Spleen (tissue), 11 donors: Measurements from ENCODE around the gene EML2. TPM values are rescaled to one million over a fixed set of nuclear protein-coding genes. Genes with fewer than 3 reads are reported as not detected.
A peak's percentile ranks its signal among the peaks of the same experiment; 100 is the strongest.

Experiments used
- DNase-seq: peaks from one replicate; pipeline ENCODE4 v3.0.0-alpha.2; 2020
- H3K27ac ChIP-seq, 8 donors: fragments of 200-600 bp; sonication (generic) in 7 of 8; 1 replicate in 4 of 8; 2 replicates in 4 of 8; pipeline versions ENCODE4 v1.5.0 to v1.8.0; 2016 to 2021; ENCODE audit warnings: inconsistent platforms in 4 of 8, mild to moderate bottlenecking in 4 of 8, moderate library complexity in 1 of 8
- H3K27me3 ChIP-seq, 7 donors: fragments of 200-600 bp; sonication (generic) in 6 of 7; replicated peaks in 1 of 7; 1 replicate in 4 of 7; 2 replicates in 3 of 7; pipeline versions ENCODE4 v1.5.0 to v1.8.0; 2016 to 2021; ENCODE audit warnings: inconsistent platforms in 3 of 7, mild to moderate bottlenecking in 1 of 7
- H3K36me3 ChIP-seq, 6 donors: fragments of 200-600 bp; sonication (generic) in 5 of 6; 1 replicate in 4 of 6; 2 replicates in 2 of 6; pipeline versions ENCODE4 v1.5.0 to v1.8.0; 2016 to 2021; ENCODE audit warnings: inconsistent platforms in 2 of 6
- H3K4me1 ChIP-seq, 6 donors: fragments of 200-600 bp; sonication (generic) in 5 of 6; 1 replicate in 3 of 6; 2 replicates in 3 of 6; pipeline versions ENCODE4 v1.5.0 to v1.8.0; 2016 to 2021; ENCODE audit warnings: inconsistent platforms in 3 of 6
- H3K4me3 ChIP-seq, 8 donors: fragments of 200-600 bp; sonication (generic) in 7 of 8; 1 replicate in 4 of 8; 2 replicates in 4 of 8; pipeline versions ENCODE4 v1.5.0 to v1.8.0; 2016 to 2021; ENCODE audit warnings: inconsistent platforms in 4 of 8, mild to moderate bottlenecking in 4 of 8, moderate library complexity in 2 of 8
- H3K9me3 ChIP-seq, 8 donors: fragments of 200-600 bp; sonication (generic) in 7 of 8; 1 replicate in 4 of 8; 2 replicates in 4 of 8; pipeline versions ENCODE4 v1.5.0 to v1.8.0; 2016 to 2021; ENCODE audit warnings: inconsistent platforms in 4 of 8
- CTCF ChIP-seq, 11 experiments: fragments of 200-600 bp in 7 of 11; fragments of 450-650 bp in 4 of 11; sonication (generic) in 4 of 11; IDR thresholded peaks in 8 of 11; conservative IDR thresholded peaks in 3 of 11; 1 replicate in 7 of 11; 2 replicates in 4 of 11; pipeline versions ENCODE4 v1.4.0 to v1.8.0; 2016 to 2021; ENCODE audit warnings: antibody characterized with exemption in 11 of 11, inconsistent platforms in 4 of 11, mild to moderate bottlenecking in 1 of 11
- POLR2A ChIP-seq, 3 donors: fragments of 450-650 bp; IDR thresholded peaks; one replicate each; pipeline ENCODE4 v1.5.1; 2017; ENCODE audit warnings: antibody characterized with exemption in 3 of 3, mild to moderate bottlenecking in 1 of 3
- POLR2AphosphoS5 ChIP-seq, 3 donors: sonication (generic); formaldehyde crosslinking; IDR thresholded peaks; one replicate each; pipeline ENCODE4 v1.5.1; 2017; ENCODE audit warnings: antibody characterized with exemption in 3 of 3
- WGBS, 5 donors: extraction: QIAGEN DNeasy Blood & Tissue Kit in 3 of 5; methylation state at CpG; one replicate each; pipeline versions ENCODE4 v1.1.5 to v1.1.7; 2013 to 2018; 5-methylcytosine and 5-hydroxymethylcytosine counted together
- intact Hi-C: fragments of 100-400 bp; cut with DNase I; formaldehyde crosslinking; loops from one replicate; pipeline ENCODE4 v1.15.0; 2023; ENCODE audit warnings: low total_unique reads
- polyA plus RNA-seq, 3 donors: library from polyadenylated mRNA; stranded (reverse); fragments of 200-250 nt; gene quantifications; one replicate each; pipeline ENCODE4 v1.2.1, GENCODE V29; 2013
- total RNA-seq, 7 donors: library from RNA; depleted of rRNA in 3 of 7; stranded (reverse); fragments of >200 nt in 3 of 7; fragmentation: NEBNext Ultra II Directional in 4 of 7; extraction: Animal tissue kit (Norgen Biotek cat#: 25700) in 4 of 7; gene quantifications; one replicate each; pipeline versions ENCODE4 v1.1.0 to v1.2.1, GENCODE V29; 2016 to 2021
- donor health status: healthy with polysubstance abuse.
- donor health status: DM: no; HTN: no; CAD: no; lungs with moderate emphysema.
- donor health status: DM: no; HTN: no; CAD: no.
- donor health status: Bipolar disorder and iron deficiency.
- donor health status: healthy.
- donor health status: DM: no; HTN: no; CAD: no.
- donor health status: DM: yes; HTN: yes; CAD: no.

Gene EML2
- total and polyA plus RNA-seq, 10 donors = 27.1 to 60.6 (median 40.4) TPM

DNA sequence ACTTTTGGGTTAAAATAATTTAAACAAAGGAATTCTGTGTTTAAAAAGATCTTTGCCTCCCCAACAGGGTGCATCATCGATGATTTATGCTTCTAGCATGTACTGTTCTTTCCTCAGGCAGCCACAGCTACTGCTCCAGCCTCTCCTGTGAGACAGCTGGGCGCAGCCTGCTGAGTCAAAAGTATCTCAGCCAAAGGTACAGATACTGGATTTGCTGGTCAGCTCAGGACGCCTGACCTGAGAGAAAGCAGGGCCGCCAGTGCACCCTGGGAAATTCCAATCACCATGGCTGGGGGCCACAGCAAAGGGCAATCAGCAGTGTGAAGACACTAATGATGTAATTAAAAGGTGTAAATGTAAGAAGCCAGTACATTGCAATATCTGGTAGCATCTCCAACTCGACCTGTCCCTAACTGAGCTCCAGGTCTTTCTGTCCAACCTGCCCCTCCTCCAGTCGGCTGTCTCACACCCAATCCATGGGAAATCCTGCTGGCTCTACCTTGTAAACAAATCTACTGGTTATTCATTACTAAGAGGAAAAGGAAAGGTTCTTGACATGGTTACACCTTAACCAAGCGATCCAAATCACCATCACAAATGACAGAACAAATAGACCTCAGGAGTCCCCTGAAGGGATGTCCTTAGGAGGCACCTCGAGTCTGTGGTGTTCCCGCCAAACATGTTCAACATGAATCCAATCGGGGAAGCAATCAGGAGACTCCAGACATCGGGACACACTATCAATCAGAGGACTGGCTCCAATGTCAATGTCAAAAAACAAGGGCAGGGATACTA is 61.9 kb downstream of the EML2 start:
- Histone ChIP-seq H3K4me1 (peaks cover 0 to 42% (median 2%) of the 10 kb centered on the region in 6 donors), H3K9me3 (no peaks in the 10 kb centered on the region), H3K36me3 (peaks cover 0 to 16% (median 0%) of the 10 kb centered on the region in 6 donors), H3K4me3 (no peak overlapping the region), H3K27ac (peak overlapping the region in 1 of 8 donors; percentile 6), H3K27me3 (no peaks in the 10 kb centered on the region)
- no peak for DNase-seq
- TF ChIP-seq POLR2A (IDR thresholded peaks at IDR 0.05) (no peak), CTCF (IDR thresholded peaks at IDR 0.05 in 8 of 11, conservative IDR thresholded peaks at IDR 0.05 in 3 of 11) (no peak), POLR2AphosphoS5 (IDR thresholded peaks at IDR 0.05) (no peak)
- 61 to 78% (median 74%) methylated on average over 11 of the region's 11 CpGs for WGBS, 5 donors
- intact Hi-C loops = no loop called here

GRCh38 chr19:45576682-45577081 is 62.5 kb downstream of the EML2 start:
- Histone ChIP-seq H3K4me1 (peaks cover 0 to 38% (median 2%) of the 10 kb centered on the region in 6 donors), H3K9me3 (no peaks in the 10 kb centered on the region), H3K27ac (no peak overlapping the region), H3K36me3 (peaks cover 0 to 9% (median under 1%) of the 10 kb centered on the region in 6 donors), H3K27me3 (no peaks in the 10 kb centered on the region), H3K4me3 (no peak overlapping the region)
- WGBS, 5 donors = 66 to 99% (median 96%) methylated on average over 3 of the region's 3 CpGs
- no peak for TF ChIP-seq POLR2AphosphoS5 (IDR thresholded peaks at IDR 0.05)
- no peak for TF ChIP-seq CTCF (IDR thresholded peaks at IDR 0.05 in 8 of 11, conservative IDR thresholded peaks at IDR 0.05 in 3 of 11)
- TF ChIP-seq POLR2A (IDR thresholded peaks at IDR 0.05) = no peak
- intact Hi-C loops = no loop called here
- no peak for DNase-seq

- intact Hi-C loops = no loop called here
- WGBS, 5 donors = 89 to 98% (median 92%) methylated on average over 5 of the region's 5 CpGs
- TF ChIP-seq CTCF (IDR thresholded peaks at IDR 0.05 in 8 of 11, conservative IDR thresholded peaks at IDR 0.05 in 3 of 11) (no peak), POLR2A (IDR thresholded peaks at IDR 0.05) (no peak), POLR2AphosphoS5 (IDR thresholded peaks at IDR 0.05) (no peak)
- DNase-seq = no peak
- no peaks in the 10 kb centered on the region for H3K9me3 ChIP-seq
- H3K4me3 ChIP-seq = no peak overlapping the region
- H3K36me3 ChIP-seq = peaks cover 0 to 4% (median 1%) of the 10 kb centered on the region in 6 donors
- peaks cover 0 to 29% (median 3%) of the 10 kb centered on the region in 6 donors for H3K4me1 ChIP-seq
- peak overlapping the region in 1 of 8 donors; percentile 3 for H3K27ac ChIP-seq
- no peaks in the 10 kb centered on the region for H3K27me3 ChIP-seq
These were observed 64.0 kb downstream of the EML2 start for GRCh38 chr19:45575216-45575615.

DNA sequence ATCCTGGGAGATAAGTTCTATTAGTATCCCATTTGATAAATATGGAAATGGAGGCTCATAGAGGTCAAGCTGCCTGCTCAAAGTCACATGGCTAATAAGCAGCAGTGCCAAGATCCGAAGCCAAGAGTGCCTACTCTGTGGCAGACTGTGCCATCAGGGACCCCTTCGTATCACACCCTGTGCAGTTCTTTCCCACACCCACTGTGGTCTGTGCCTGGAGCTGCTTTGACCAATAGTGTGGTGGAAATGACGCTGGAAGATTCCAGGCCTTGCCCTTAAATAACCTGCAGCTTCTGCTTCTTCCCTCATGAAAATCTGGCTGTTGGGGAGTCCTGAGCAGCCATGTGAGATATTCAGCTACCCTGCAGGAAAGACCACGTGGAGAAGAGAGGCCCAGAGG is 64.7 kb downstream of the EML2 start:
- H3K9me3 ChIP-seq = no peaks in the 10 kb centered on the region
- no peak for TF ChIP-seq CTCF (IDR thresholded peaks at IDR 0.05 in 8 of 11, conservative IDR thresholded peaks at IDR 0.05 in 3 of 11)
- TF ChIP-seq POLR2AphosphoS5 (IDR thresholded peaks at IDR 0.05) = no peak
- no peak for TF ChIP-seq POLR2A (IDR thresholded peaks at IDR 0.05)
- DNase-seq = no peak
- peaks cover 0 to 36% (median 10%) of the 10 kb centered on the region in 6 donors for H3K4me1 ChIP-seq
- peaks cover 0 to 4% (median 1%) of the 10 kb centered on the region in 6 donors for H3K36me3 ChIP-seq
- peak overlapping the region in 2 of 8 donors; percentile 3 to 12 for H3K27ac ChIP-seq
- intact Hi-C loops = no loop called here
- WGBS, 5 donors = 80 to 91% (median 90%) methylated on average over 3 to 4 of the region's 4 CpGs
- H3K4me3 ChIP-seq = no peak overlapping the region
- no peaks in the 10 kb centered on the region for H3K27me3 ChIP-seq
